Common myeloid progenitor, CD34-positive (primary cell): ENCODE data around the gene SLCO4A1.

ENCODE experiments used
- CTCF ChIA-PET: fragments of 350-600 bp; sonication (Branson Sonifier 250); formaldehyde crosslinking; loops from one replicate; lab custom pipeline; 2021; ENCODE audit warnings: antibody characterized with exemption; lab: Charles Lee
- POLR2A ChIA-PET: fragments of 350-600 bp; sonication (Branson Sonifier 250); formaldehyde crosslinking; loops from one replicate; lab custom pipeline; 2021; ENCODE audit warnings: antibody characterized with exemption; lab: Charles Lee
- DNase-seq, 3 donors: peaks; one replicate each; pipeline versions ENCODE4 v3.0.0 to v3.0.0-alpha.2; 2013
- H3K27ac ChIP-seq, 2 experiments: 1 replicate in 1 of 2; 2 replicates in 1 of 2; pipeline ENCODE4 v1.7.0; 2013; ENCODE audit warnings: inconsistent platforms in 2 of 2, low read length in 2 of 2, mild to moderate bottlenecking in 2 of 2, low read depth in 1 of 2, moderate library complexity in 1 of 2; ENCODE audit not compliant: severe bottlenecking in 2 of 2, insufficient read depth in 1 of 2, poor library complexity in 1 of 2
- H3K27me3 ChIP-seq, 5 experiments: replicated peaks in 2 of 5; 1 replicate in 3 of 5; 2 replicates in 2 of 5; pipeline versions ENCODE4 v1.6.1 to v1.7.0; 2013; ENCODE audit warnings: low read length in 4 of 5, mild to moderate bottlenecking in 2 of 5, moderate library complexity in 2 of 5, inconsistent platforms in 1 of 5; ENCODE audit not compliant: insufficient read depth in 5 of 5, control insufficient read depth in 4 of 5
- H3K36me3 ChIP-seq, 4 experiments: 1 replicate in 2 of 4; 2 replicates in 2 of 4; pipeline versions ENCODE4 v1.6.1 to v1.7.0; 2013; ENCODE audit warnings: low read length in 3 of 4, control low read depth in 1 of 4, mild to moderate bottlenecking in 1 of 4; ENCODE audit not compliant: control insufficient read depth in 4 of 4, insufficient read depth in 4 of 4
- H3K4me1 ChIP-seq, 4 experiments: 1 replicate in 3 of 4; 2 replicates in 1 of 4; pipeline versions ENCODE4 v1.6.1 to v1.7.1; 2013; ENCODE audit warnings: low read length in 3 of 4, mild to moderate bottlenecking in 3 of 4, control low read depth in 1 of 4, inconsistent platforms in 1 of 4, moderate library complexity in 1 of 4; ENCODE audit not compliant: control insufficient read depth in 4 of 4, insufficient read depth in 4 of 4; ENCODE audit errors: control extremely low read depth in 1 of 4
- H3K4me3 ChIP-seq, 7 experiments: 1 replicate in 4 of 7; 2 replicates in 3 of 7; pipeline versions ENCODE4 v1.5.1 to v1.7.0; 2013; ENCODE audit warnings: mild to moderate bottlenecking in 7 of 7, low read length in 6 of 7, moderate library complexity in 6 of 7, inconsistent platforms in 2 of 7, low read depth in 2 of 7, control low read depth in 1 of 7; ENCODE audit not compliant: insufficient read depth in 4 of 7, control insufficient read depth in 1 of 7; ENCODE audit errors: extremely low read depth in 1 of 7
- H3K9me3 ChIP-seq, 5 experiments: 1 replicate in 4 of 5; 2 replicates in 1 of 5; pipeline versions ENCODE4 v1.6.1 to v1.7.1; 2013; ENCODE audit warnings: low read length in 4 of 5, mild to moderate bottlenecking in 2 of 5, inconsistent platforms in 1 of 5, low read depth in 1 of 5, moderate library complexity in 1 of 5; ENCODE audit not compliant: control insufficient read depth in 4 of 5, insufficient read depth in 2 of 5; ENCODE audit errors: control extremely low read depth in 1 of 5
- WGBS: methylation state at CpG from one replicate; pipeline ENCODE4 v1.1.5; 2013; ENCODE audit not compliant: insufficient coverage; 5-methylcytosine and 5-hydroxymethylcytosine counted together

SLCO4A1 gene

DNA sequence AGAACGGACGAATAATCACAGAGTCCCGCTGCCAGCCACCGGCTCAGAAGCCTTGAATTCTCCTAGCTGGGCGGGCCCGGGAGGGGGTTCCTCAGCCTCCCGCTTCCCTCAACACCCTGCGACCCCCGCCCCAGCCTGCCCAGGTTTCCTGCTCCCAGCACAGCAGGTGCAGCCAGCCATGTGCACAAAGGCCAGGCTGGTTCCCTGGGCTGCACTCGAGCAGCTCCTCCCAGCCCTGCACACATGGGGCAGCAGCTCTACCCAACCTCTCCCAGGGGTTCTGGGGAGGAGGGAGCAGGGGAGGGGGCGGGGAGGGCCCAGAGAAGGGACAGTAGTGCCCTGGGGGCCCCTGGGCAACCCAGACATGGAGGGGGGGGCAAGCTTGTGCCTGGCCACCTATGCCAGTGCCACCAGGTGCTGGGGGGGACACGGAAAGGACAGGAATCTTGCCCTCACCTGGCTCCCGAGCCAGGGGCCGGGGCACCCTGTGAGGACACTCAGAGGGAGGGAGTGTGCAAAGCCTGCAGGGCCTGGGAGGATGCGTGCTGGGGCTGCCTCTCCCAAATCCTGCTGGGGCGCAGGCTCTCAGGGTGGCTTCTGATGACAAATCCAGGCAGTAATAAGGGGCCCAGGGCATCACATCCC is 65.1 kb downstream of the SLCO4A1 start:
- no peak for DNase-seq
- 55% methylated on average over 15 of the region's 16 CpGs for WGBS
- no peak overlapping the region for H3K4me3 ChIP-seq
- ChIA-PET CTCF (interaction anchor here (1.1 to 2.6 kb wide), 4 partner anchors 11 to 84 kb away, joined by 3 to 6 read pairs (median 4); no protein-coding TSS in a partner anchor), POLR2A (no interaction called here)
- no peaks in the 10 kb centered on the region for H3K9me3 ChIP-seq
- no peaks in the 10 kb centered on the region for H3K36me3 ChIP-seq
- H3K27me3 ChIP-seq, result peaks cover 0 to 57% (median 15%) of the 10 kb centered on the region in 5 experiments
- H3K27ac ChIP-seq, result no peak overlapping the region
- peaks cover 0 to 38% (median 19%) of the 10 kb centered on the region in 4 experiments for H3K4me1 ChIP-seq

DNA sequence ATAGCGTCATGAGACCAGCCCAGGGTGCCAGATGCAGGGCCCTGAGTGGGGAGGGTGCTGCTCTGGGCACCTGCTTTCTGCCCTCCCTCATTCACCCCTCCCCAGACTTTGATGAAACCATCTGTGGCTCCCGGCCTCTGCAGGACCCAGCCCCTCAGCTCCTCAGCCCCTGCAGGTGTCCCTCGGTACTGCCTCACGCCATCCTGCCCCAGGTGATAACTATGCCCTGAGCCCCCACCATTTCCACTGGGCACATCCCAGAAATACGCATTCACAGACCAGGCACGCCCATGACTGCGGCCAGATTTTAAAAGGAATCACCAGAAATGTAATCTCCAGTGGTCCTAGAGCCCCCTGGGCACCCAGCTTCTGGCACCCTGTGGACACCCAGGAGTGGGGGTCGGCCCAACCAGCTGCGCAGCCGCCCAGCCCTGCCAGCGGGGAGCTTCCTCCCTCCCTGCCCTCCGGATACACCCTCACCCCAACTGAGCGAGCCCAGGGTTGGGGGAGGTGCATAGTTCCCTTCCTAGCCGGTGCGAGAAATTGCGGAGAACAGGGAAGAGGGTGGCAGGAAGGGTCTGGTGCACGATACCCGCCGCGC is 65.7 kb downstream of the SLCO4A1 start:
- Histone ChIP-seq H3K27me3 (peaks cover 0 to 57% (median 15%) of the 10 kb centered on the region in 5 experiments), H3K36me3 (no peaks in the 10 kb centered on the region), H3K9me3 (no peaks in the 10 kb centered on the region), H3K27ac (no peak overlapping the region), H3K4me3 (peak overlapping the region in 6 of 7 experiments; percentile 23 to 65 (median 48)), H3K4me1 (peaks cover 0 to 38% (median 19%) of the 10 kb centered on the region in 4 experiments)
- ChIA-PET POLR2A (no interaction called here), CTCF (interaction anchor here (1.0 to 2.6 kb wide), 5 partner anchors 11 to 83 kb away, joined by 3 to 6 read pairs (median 4); no protein-coding TSS in a partner anchor)
- WGBS, result 0% methylated on average over 11 of the region's 20 CpGs
- peak in 2 of 3 donors; percentile 53 to 65 for DNase-seq

DNA sequence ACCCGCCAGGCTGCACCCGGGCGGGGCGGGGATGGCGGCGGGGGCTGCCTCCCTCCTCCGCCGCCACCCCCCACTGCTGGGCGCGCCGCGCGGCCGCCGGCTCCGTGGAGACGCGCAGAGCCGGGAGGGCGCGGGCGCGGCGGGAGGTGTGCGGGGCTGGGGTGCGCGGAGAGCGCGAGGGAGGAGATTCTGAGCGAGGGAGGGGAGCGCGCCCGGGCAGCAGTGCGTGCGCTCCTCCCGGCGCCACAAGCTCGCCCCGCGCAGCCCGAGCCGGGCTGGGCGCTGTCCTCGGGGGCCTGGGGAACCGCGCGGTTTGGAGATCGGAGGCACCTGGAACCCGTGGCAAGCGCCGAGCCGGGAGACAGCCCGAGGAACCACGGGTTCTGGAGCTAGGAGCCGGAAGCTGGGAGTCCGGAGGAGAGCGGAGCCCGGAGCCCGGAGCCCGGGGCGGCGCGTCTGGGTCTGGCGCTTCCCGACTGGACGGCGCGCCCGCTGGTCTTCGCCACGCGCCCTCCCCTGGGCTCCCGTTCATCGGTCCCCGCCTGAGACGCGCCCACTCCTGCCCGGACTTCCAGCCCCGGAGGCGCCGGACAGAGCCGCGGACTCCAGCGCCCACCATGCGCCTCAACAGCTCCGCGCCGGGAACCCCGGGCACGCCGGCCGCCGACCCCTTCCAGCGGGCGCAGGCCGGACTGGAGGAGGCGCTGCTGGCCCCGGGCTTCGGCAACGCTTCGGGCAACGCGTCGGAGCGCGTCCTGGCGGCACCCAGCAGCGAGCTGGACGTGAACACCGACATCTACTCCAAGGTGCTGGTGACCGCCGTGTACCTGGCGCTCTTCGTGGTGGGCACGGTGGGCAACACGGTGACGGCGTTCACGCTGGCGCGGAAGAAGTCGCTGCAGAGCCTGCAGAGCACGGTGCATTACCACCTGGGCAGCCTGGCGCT is 66.6 kb downstream of the SLCO4A1 start, which contains the start of gene NTSR1:
TSS of gene NTSR1 (plus strand) at position 246 of the 946 bp plus-strand sequence. CDS start at position 618, 372 bp downstream.
- peaks cover 0 to 35% (median 17%) of the 10 kb centered on the region in 4 experiments for H3K4me1 ChIP-seq
- H3K36me3 ChIP-seq, result no peaks in the 10 kb centered on the region
- DNase-seq, result peak in 2 of 3 donors; percentile 37 to 48
- H3K27me3 ChIP-seq, result peaks cover 0 to 57% (median 15%) of the 10 kb centered on the region in 5 experiments
- H3K4me3 ChIP-seq, result peak within 1 kb of the TSS in 6 of 7 experiments; percentile 23 to 65 (median 48)
- ChIA-PET POLR2A (interaction anchor here (0.6 kb wide), 1 partner anchor 217 kb away, joined by 4 read pairs; no protein-coding TSS in a partner anchor), CTCF (interaction anchor here (0.7 to 2.6 kb wide), 4 partner anchors 15 to 209 kb away, joined by 3 to 6 read pairs (median 4); no protein-coding TSS in a partner anchor)
- H3K9me3 ChIP-seq, result no peaks in the 10 kb centered on the region
- 10% methylated on average over 104 of the region's 124 CpGs for WGBS
- no peak within 1 kb of the TSS for H3K27ac ChIP-seq

DNA sequence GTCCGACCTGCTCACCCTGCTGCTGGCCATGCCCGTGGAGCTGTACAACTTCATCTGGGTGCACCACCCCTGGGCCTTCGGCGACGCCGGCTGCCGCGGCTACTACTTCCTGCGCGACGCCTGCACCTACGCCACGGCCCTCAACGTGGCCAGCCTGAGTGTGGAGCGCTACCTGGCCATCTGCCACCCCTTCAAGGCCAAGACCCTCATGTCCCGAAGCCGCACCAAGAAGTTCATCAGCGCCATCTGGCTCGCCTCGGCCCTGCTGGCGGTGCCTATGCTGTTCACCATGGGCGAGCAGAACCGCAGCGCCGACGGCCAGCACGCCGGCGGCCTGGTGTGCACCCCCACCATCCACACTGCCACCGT is 67.2 kb downstream of the SLCO4A1 start:
- DNase-seq, result no peak
- Histone ChIP-seq H3K9me3 (no peaks in the 10 kb centered on the region), H3K36me3 (no peaks in the 10 kb centered on the region), H3K27me3 (peaks cover 0 to 57% (median 15%) of the 10 kb centered on the region in 5 experiments), H3K4me1 (peaks cover 0 to 29% (median 17%) of the 10 kb centered on the region in 4 experiments), H3K4me3 (no peak overlapping the region), H3K27ac (no peak overlapping the region)
- ChIA-PET POLR2A (no interaction called here), CTCF (interaction anchor here (1.2 to 1.4 kb wide), 2 partner anchors 21 to 25 kb away, joined by 4 read pairs; no protein-coding TSS in a partner anchor)
- 77% methylated on average over 28 of the region's 30 CpGs for WGBS

DNA sequence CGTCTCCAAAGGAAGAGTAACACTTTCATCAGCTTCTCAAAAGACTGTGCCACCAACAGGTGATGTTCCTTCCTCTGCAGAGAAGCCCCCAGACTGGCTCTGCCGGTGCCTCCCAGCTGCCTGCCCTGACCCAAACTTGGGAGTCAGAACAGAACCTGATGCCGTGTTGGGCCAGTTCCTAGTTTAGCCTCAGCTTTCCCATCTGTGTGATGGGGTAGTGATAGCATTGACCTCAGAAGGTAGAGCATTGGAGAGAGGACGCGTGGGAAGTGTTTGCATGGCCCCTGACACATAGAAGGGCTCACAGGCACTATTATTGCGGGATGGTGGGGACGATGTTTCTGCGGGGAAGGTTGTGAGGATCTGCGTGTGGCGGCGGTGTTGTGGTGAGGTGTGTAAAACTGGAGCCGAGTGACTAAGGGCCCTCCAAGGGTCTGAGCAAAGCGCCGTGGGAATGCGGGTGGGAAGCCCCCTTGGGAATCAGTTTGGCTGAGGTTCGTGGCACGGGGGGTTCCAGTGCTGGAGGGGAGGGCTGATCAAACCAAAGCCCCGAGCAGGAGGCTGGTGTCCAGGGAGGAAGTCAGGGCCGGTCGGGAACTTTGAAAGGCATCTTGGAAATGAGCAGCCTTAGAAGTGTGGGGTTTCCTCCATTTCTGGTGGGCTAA is 68.0 kb downstream of the SLCO4A1 start:
- Histone ChIP-seq H3K9me3 (no peaks in the 10 kb centered on the region), H3K4me3 (no peak overlapping the region), H3K36me3 (no peaks in the 10 kb centered on the region), H3K27me3 (peaks cover 0 to 53% (median 15%) of the 10 kb centered on the region in 5 experiments), H3K27ac (no peak overlapping the region), H3K4me1 (peaks cover 0 to 27% (median 17%) of the 10 kb centered on the region in 4 experiments)
- ChIA-PET POLR2A (no interaction called here), CTCF (interaction anchor here (0.8 to 1.2 kb wide), 3 partner anchors 16 to 41 kb away, joined by 3 to 4 read pairs (median 3); no protein-coding TSS in a partner anchor)
- DNase-seq, result no peak
- 87% methylated on average over 13 of the region's 20 CpGs for WGBS
